ENCODE results near the gene THRB.

- TF ChIP-seq CTCF (IDR thresholded peaks at IDR 0.05; ENCODE audit: poor library complexity) (no peak), EZH2 (IDR thresholded peaks at IDR 0.05; ENCODE audit: borderline replicate concordance) (no peak), EZH2phosphoT487 (IDR thresholded peaks at IDR 0.05; ENCODE audit: low read depth, severe bottlenecking, unreplicated experiment) (no peak)
Observed at GRCh38 chr3:24348348-24348747, 146.3 kb downstream of the THRB start.
